HG03066 (cell line): ENCODE data around the gene BEND2.
"Not testable (repeated sequence)": the region's sequence is repeated elsewhere in the genome, so short reads cannot be mapped to it uniquely, and the experiment has no call there.

Experiments
- ATAC-seq: cut with Tn5 transposase; IDR thresholded peaks from one replicate; pipeline ENCODE4 v1.9.1; 2021; ENCODE audit warnings: low read depth; ENCODE audit not compliant: unreplicated experiment

Gene BEND2

DNA sequence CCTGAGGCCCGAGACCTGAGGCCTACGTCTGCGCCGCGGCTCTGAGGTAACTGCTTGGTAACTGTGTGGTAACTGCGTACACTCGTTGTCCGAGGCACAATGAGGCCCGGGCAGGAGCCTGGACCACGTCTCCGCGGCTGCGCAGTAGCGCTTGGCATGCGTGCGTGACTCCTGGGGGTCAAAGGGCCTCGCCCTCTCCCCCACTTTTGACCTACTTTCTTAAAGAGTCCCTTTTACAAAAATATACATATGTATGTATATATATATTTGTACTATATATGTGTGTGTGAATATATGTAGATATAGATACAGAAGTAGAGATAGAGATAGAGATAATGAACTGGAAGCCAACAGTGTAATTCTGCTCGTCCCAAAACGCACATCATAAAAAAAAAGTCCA lies at the start of gene BEND2:
TSS of gene BEND2 (minus strand) at position 101 of the 400 bp plus-strand sequence. CDS start 136 bp downstream, outside the sequence.
- ATAC-seq = no peak

DNA sequence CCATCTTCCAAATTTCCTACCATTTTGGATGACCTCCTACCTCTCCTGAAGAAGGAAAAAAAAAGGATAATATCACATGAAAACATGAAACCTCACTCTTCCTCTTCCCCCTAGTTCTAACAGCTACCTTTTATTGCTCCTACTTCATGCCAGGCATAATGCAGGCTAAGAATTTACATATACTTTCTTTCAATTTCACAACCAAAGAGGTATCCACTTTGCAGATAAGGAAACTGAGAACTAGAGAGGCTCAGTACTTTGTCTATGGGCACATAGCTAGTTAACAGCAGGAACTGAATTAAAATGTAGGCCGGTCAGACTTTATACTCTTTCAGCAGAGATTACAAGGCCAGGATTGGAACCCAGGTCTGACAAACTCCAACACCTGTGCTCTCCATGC lies 34.4 kb upstream of the BEND2 start:
- no peak for ATAC-seq

DNA sequence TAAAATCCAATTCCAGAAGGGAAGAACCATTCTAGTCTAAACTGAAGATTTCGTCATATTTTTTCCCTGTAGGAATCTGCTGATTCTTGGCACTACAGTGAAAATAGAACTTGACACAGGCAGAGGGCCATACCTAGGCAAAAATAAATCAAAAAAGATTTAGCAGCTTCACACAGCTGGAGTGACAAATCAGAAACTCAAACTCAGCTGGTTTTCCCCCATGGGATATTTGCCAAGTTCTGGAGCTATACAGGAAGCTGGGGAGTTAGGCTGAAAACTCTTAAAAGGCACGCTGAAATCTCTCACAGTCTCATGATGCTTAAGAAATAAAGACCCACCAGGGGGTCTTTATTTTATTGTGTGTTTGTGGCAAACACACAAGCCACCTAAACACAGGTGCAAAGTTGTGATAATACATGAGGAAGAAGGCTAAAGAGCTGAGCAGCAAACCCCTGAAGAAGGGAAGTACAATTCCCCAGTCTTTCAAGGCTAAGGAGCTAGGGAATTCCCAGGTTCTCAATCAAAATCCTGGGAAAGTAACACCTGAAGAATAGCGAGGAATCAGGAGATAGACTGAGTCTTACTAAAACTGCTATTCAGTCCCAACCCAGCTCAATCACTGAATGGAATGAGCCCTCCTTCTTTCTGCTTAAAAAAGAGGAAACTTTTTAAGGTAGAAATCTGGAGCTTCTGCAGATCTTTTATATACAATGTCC lies 32.1 kb upstream of the BEND2 start:
- ATAC-seq = no peak

DNA sequence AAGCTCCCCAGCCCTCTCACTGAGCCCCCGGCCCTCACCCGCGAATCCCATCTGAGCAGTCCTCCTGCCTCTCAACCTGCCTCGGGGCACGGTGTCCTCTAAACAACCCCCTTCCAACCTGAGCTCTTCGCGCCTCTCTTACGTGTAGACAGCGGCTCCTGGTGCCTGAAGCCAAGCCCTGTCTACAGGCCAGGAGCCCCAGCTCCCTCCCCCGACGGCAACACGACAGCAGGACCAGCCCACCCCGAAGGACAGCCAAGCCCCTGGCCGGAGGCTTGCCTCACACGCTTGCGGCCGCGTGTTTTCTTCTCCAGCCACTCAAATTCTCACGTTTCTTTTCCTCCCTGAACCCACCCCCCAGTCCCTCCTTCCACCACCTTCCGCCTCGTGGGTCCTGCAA lies 9.0 kb upstream of the BEND2 start:
- not testable (repeated sequence) for ATAC-seq

DNA sequence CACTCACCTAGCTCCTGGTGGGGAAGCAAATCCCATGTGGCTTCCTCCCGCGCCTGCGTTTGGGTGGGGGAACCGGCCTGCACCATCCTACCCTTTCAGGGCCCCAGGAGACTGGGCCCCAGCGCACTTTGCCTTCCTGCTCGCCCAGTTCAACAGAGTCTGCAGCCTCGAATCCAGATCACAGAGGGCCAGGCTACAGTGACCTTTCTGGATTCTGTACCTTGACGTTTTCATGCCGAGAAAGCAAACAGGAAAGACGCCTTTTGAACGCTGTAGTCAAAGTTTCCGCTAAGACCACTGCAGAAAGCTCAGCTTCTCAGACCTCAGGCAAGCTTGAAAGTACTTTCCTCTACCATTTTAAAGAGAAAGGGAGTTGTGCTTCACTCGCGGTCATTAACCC lies 7.4 kb upstream of the BEND2 start:
- no peak for ATAC-seq

DNA sequence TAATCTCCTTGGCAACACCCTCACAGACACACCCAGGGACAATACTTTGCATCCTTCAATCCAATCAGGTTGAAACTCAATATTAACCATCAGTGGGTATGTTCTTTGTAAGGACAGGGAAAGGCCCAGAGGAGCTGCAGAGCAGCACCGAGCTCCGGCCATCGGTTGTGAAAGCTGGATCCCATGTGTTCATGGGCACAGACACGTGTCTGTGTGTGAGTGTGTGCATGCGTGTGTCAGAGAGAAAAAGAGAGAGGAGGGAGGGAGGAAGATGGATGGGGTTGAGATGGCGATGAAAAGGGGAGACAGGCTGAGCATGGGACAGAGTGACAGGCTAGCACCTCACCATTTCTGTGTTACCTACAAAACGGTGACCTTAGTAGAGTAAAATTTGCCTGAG lies 6.8 kb upstream of the BEND2 start:
- no peak for ATAC-seq

DNA sequence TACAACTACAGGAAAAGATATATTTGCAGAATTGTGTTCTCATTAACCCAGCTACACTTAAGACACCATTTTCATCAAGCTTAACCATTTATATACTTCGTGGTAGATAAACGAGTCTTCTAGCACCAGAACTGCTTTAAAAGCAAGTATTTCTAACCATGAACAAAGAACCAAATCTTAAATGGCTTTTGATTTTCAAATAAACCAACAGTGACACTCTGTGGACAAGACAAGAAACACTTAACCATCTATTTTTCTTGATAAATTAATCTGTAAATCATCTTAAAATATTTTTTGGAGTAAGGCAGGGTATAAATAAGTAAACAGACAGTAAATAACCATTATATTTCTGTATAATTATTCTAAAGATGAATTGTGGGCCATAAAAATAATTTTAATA lies 10.2 kb downstream of the BEND2 start:
- no peak for ATAC-seq

DNA sequence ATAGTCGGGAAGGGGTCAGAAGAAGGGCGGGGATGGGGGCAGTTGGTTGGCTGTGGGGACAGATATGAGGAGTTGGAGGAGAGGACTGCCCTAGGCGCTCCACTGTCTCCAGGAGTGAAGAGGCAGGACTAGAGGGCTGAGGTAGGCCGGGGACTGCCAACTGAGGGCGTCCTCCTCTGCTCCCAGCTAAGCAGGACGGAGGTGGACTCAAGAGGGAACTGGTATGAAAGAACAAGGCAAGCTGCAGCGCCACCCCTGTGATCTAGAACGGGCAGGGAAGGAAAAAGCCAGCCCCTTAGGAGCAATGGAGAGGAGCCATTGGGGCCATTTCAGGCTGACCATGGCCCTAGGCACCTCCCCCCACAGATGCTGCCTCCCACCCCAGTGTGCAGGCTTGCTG lies 14.0 kb downstream of the BEND2 start:
- ATAC-seq = no peak

DNA sequence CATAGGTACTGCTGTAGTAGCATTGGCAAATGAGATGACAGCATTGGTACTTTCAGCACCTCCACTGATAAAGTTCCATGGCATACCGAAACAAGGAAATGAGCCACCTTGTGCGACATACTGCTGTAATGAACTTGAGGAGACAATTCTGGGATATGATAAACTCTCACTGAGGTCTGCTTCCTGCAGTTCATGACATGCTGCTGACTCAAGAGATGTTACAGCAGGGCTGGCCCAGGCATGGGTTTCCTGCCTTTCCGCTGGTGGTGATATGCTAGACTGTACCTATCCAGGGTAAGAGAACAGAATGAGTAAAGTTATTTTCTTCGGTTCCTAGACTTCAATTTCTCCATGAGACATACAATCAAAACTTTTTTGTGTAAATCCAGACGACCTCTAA lies 17.1 kb downstream of the BEND2 start:
- no peak for ATAC-seq

DNA sequence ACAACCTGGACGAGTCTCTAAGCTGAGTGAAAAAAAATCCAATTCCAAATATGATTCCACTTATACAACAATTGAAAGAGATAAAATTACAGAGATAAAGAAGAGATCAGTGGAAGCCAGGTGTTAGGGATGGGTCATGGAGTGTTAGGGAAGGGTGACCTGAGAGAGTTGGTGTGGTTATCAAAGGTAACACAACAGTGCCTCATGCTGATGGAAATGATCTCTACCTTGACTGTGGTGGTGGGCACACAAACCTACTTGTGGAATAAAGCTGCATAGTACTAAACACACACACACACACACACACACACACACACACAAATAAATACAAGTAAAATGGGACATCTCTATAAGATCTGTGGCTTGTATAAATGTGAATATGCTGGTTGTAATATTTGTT lies 26.0 kb downstream of the BEND2 start:
- ATAC-seq = no peak

DNA sequence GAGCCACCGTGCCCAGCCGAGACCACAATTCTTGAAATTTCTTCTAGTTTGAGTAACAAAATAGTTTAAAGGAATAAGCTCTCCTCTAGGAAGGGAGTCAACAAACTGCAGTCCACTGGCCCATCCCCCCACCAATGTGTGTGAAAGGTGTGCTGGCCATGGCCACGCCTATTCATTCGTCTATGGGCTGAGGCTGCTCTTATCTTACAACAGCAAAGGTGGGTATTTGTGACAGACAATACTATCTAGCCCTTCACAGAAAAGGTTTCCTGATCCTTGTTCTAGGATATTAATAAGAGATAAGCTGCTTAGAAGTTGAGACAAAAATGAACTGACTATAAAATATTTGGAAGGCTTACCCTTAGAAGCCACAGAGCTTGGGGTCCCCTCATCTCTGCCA lies 41.2 kb downstream of the BEND2 start:
- ATAC-seq = no peak

DNA sequence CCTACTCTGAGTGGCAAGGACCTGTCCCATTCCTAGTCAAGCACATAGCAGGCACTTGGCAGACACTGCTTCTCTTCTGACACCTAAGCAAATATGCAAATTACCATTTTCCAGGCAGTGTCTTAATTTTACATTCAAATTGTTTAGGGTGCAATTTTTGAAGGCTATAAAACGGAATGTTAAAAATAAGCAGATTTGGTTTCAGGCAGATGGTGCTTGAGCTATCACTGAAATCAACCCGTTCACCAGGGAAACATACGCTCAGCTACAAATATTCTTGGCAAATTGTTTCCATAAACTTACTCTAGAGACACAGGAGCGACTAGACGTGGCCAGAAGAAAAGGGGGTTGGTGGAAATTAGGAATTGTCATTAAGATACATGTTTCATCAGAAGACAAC lies 45.7 kb downstream of the BEND2 start:
- no peak for ATAC-seq

DNA sequence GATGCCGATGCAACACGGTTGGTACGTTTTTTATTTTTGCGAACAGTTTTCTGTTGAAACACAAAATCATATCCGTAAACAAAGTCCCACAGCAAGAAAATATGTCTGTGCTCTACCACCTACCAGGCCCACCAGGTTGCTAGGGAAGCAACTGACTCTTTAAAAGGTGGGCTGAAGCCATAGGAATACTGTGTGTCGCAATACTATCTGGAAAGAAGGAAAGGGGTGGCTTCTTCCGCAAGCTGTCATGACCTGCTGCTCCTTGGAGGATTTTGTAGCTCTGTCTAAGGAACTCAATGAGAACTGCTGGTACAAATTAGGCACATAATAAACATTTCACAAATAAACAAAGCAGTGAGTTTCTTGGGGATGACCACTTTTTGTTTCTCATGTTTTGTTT lies 46.5 kb downstream of the BEND2 start:
- no peak for ATAC-seq

DNA sequence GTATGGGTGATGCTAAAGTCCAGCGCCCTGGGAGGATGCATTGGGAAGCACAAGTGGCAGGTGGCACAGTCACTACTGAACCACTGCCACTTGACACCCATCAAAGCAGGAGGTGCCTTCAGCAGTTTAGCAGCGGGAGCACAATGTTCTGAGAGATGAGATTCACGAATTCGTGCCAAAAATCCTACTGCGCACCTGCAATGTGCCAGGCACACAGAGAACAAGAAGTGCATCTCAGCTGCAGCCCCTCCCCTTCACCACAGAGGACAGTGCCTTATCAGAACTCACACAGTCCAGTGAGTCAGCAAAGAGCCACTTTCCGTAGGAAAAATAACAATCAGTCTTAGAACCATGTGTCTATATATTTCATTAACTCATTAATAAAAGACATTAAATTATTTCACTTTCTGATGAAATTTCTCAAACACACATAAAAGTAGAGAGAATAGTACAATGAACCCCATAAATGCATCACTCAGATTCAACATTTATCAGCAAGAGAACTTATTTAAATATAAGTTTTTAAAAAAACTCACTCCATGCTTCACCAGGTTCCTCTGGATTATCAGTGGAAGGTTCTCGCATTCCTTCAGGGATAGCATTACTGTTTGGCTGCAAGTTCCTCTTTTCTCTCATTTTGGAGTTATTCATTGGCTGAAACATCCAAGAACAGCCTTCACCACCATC lies 47.0 kb downstream of the BEND2 start:
- no peak for ATAC-seq

DNA sequence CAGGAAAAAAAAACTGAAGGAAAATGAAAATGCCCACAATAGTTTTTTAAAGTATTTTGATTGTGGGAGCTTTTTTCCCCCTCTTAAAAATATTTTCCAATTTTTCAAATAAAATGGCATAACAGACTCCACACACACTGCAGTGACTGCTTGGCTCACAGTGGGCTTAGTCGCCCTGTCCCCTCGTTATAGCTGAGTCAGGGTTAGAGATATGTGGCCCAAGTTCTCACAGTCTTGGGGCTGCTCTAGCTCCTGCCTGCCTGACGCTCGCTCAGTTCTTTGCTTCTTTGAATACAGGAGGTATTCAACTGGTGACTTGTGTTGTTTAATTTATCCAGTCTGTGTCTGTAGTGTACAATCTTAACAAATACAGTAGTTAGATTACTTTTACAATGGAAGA lies 47.7 kb downstream of the BEND2 start:
- ATAC-seq = no peak

DNA sequence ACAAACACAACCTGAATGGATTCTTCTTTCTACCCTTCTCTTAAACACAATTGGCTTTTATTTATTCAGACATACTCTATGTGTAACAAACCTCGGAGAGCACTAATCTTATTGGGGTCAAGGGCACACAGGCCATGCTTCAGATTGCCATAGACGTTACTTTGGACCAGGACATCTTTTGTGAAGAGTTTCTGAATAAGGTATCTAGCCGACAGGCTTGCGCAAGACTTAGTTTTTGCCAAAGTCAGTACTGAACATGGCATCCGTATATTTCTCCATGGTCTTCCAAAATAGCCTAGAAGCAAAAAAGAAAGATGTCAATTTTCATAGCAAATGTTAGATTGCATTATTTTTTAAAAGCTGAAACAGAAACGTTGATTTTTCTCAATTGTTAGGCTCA lies 49.8 kb downstream of the BEND2 start:
- ATAC-seq = no peak

DNA sequence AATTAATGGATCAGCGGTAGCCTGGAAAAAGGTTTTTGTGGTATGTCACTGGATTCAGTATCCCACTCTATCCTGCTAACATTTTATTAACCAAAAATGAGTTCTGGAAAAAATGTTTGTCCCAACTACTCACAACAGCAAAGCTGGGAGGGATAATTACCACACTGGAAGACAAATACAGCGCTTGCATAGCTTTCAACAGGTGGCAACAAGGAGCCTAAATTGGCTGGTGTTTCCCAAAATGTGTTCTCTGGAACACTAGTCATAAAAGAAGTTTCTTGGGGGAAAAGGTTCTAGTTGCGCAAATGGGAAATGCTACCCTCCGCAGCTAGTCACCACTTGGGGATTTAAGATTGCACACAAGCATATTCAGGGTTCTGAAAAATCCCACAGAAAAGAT lies 54.6 kb downstream of the BEND2 start:
- no peak for ATAC-seq

DNA sequence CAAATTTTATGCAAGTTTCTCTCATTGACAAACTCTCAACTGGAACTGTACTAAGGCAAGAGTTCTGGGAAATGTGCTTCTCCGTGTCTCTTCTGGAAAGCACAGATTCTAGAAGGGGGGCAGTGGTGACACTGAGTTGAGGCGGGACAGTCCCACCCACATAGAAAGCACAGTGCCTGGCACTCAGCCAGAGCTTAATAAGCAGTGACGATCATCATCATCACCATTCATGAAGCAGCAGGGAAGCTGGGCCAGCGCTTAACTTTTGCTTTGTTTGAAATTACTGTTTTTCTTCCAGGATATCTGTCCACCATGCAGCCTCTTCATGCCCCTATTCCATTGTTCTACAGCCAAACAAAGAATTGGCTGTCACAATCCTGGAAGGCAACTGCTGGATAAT lies 60.3 kb downstream of the BEND2 start:
- ATAC-seq = no peak

DNA sequence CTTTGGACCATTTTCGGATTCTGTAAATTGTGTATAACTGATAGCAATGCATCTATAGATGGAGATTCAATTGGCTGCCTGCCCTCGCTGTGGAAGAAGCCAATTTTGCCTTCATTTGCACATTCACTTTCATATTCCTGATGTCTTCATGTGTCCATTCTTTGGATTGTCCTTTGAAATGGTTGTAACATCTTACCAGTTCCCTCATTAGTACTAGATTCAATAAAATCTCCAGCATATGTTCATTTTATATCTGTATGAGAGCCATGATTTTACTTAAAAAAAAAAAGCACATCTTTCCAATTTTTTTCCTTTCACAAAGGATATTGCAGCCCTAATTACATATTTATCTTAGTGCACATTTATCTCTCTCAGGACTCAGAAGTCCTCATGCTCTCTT lies 61.7 kb downstream of the BEND2 start:
- no peak for ATAC-seq

DNA sequence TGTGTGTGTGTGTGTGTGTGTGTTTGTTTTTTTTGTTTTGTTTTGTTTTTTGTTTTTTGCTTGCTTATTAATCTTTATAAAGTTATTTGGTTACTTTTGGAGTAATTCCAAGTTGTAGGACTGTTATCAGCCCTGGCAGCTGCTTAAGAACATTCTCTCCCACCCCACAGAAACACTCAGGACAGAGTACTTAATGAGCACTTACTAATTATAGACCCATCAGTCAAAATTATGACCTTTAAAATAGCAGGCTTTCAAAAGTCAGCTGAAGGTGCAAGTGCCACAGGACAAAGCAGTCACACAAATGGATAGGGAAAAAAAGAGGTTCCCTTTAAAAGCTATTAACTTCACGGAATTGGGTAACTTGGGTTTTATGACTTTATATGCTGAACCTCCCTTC lies 69.0 kb downstream of the BEND2 start:
- ATAC-seq = no peak

DNA sequence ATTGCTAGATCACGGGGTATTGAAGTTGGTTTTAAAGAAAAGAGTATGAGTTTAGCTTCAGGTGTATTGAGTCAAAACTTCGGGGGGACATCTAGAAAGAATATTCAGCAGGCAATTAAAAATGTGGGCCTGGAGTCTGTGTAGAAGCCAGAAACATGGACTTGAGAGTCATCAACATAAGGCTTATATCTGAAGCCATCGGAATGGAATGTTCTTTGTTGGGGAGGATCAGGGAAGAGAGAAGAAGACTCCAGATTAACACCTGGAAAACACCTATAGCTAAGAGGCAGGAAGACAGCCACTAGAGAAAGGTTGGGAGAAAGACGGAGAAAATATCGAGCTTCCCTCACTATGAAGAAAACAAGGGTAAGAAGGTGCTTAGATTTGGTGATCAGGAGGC lies 69.5 kb downstream of the BEND2 start:
- ATAC-seq = no peak

DNA sequence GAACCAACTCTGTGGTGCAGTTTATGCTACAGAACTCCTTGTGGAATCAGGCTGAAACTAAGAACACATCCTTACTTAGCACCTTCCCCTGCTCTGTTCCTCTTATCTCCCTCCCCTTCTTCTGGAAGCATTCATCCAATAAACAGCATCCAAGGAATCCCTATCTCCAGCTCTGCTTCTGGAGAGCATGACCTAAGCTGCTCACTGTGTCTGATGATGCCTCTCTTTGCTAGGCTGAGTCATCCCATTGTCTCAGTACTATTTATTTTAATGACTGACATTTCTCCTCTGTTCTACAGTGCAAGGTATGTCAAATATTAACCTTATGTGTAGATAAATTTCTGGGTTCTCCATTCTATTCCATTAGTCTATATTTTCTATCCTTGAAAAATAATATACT lies 71.2 kb downstream of the BEND2 start:
- no peak for ATAC-seq
